ENCODE measurements around the gene PIAS2.

Gene PIAS2

GRCh38 chr18:46915800-46916550 is 1.3 kb downstream of the PIAS2 start:
- Histone ChIP-seq H3K14ac (ENCODE audit: low read length) (no peak overlapping the region), H2AFZ (ENCODE audit: insufficient read depth, low read length, poor library complexity) (no peak overlapping the region), H3K4me3 (ENCODE audit: low read depth, low read length) (no peak overlapping the region), H2BK12ac (ENCODE audit: low read length) (no peak overlapping the region), H3K79me1 (ENCODE audit: low read length) (peaks cover 8% of the 10 kb centered on the region), H3K4me2 (ENCODE audit: low read length) (peak overlapping the region; percentile 100), H4K12ac (ENCODE audit: low read depth, low read length) (no peak overlapping the region), H3K4me1 (ENCODE audit: control insufficient read depth in 1 of 2, insufficient read depth in 2 of 2, low read length in 2 of 2) (peaks cover 0 to 8% of the 10 kb centered on the region in 2 experiments), H3K4ac (ENCODE audit: low read depth, low read length) (no peak overlapping the region), H3K9me3 (ENCODE audit: insufficient read depth, low read depth, low read length) (no peaks in the 10 kb centered on the region), H3K27ac (ENCODE audit: low read depth, low read length) (no peak overlapping the region), H3K9ac (ENCODE audit: low read length) (no peak overlapping the region), H3K79me2 (ENCODE audit: control insufficient read depth, insufficient read depth, low read length, poor library complexity) (peaks cover 6% of the 10 kb centered on the region), H4K8ac (ENCODE audit: low read depth, low read length) (no peak overlapping the region), H4K91ac (ENCODE audit: low read depth, low read length) (no peak overlapping the region), H3K27me3 (ENCODE audit: insufficient read depth, low read length) (no peaks in the 10 kb centered on the region), H2BK5ac (ENCODE audit: low read depth, low read length, poor library complexity) (no peak overlapping the region), H3K18ac (ENCODE audit: low read length) (no peak overlapping the region), H3K23ac (ENCODE audit: low read length) (no peak overlapping the region), H2AK5ac (ENCODE audit: low read length) (no peak overlapping the region), H2BK120ac (ENCODE audit: insufficient read depth, low read length, poor library complexity) (no peak overlapping the region), H3K36me3 (ENCODE audit: control insufficient read depth in 1 of 2, insufficient read depth in 2 of 2, low read length in 2 of 2) (no peaks in the 10 kb centered on the region)
- no CpG with 5 or more reads among the region's 12 CpGs for WGBS (ENCODE audit: extremely low coverage, insufficient coverage, insufficient read length)
- DNase-seq: no peak

GRCh38 chr18:46910856-46911255 is 6.5 kb downstream of the PIAS2 start:
- Histone ChIP-seq H2AFZ (ENCODE audit: insufficient read depth, low read length, poor library complexity) (no peak overlapping the region), H3K4me2 (ENCODE audit: low read length) (no peak overlapping the region), H3K79me2 (ENCODE audit: control insufficient read depth, insufficient read depth, low read length, poor library complexity) (no peaks in the 10 kb centered on the region), H2AK5ac (ENCODE audit: low read length) (no peak overlapping the region), H3K4ac (ENCODE audit: low read depth, low read length) (no peak overlapping the region), H3K79me1 (ENCODE audit: low read length) (no peaks in the 10 kb centered on the region), H2BK12ac (ENCODE audit: low read length) (no peak overlapping the region), H4K91ac (ENCODE audit: low read depth, low read length) (no peak overlapping the region), H3K36me3 (ENCODE audit: control insufficient read depth in 1 of 2, insufficient read depth in 2 of 2, low read length in 2 of 2) (no peaks in the 10 kb centered on the region), H3K4me3 (ENCODE audit: low read depth, low read length) (no peak overlapping the region), H3K9me3 (ENCODE audit: insufficient read depth, low read depth, low read length) (no peaks in the 10 kb centered on the region), H3K14ac (ENCODE audit: low read length) (no peak overlapping the region), H3K27ac (ENCODE audit: low read depth, low read length) (no peak overlapping the region), H4K8ac (ENCODE audit: low read depth, low read length) (no peak overlapping the region), H2BK5ac (ENCODE audit: low read depth, low read length, poor library complexity) (no peak overlapping the region), H3K23ac (ENCODE audit: low read length) (no peak overlapping the region), H4K12ac (ENCODE audit: low read depth, low read length) (no peak overlapping the region), H3K27me3 (ENCODE audit: insufficient read depth, low read length) (no peaks in the 10 kb centered on the region), H2BK120ac (ENCODE audit: insufficient read depth, low read length, poor library complexity) (no peak overlapping the region), H3K4me1 (ENCODE audit: control insufficient read depth in 1 of 2, insufficient read depth in 2 of 2, low read length in 2 of 2) (peaks cover 0 to 1% of the 10 kb centered on the region in 2 experiments), H3K9ac (ENCODE audit: low read length) (no peak overlapping the region), H3K18ac (ENCODE audit: low read length) (no peak overlapping the region)
- no peak for DNase-seq
- no CpG with 5 or more reads among the region's 3 CpGs for WGBS (ENCODE audit: extremely low coverage, insufficient coverage, insufficient read length)

- Histone ChIP-seq H4K91ac (ENCODE audit: low read depth, low read length) (no peak overlapping the region), H2AFZ (ENCODE audit: insufficient read depth, low read length, poor library complexity) (no peak overlapping the region), H3K23ac (ENCODE audit: low read length) (no peak overlapping the region), H2BK120ac (ENCODE audit: insufficient read depth, low read length, poor library complexity) (no peak overlapping the region), H3K4me2 (ENCODE audit: low read length) (no peak overlapping the region), H2BK12ac (ENCODE audit: low read length) (no peak overlapping the region), H3K14ac (ENCODE audit: low read length) (no peak overlapping the region), H2AK5ac (ENCODE audit: low read length) (no peak overlapping the region), H4K12ac (ENCODE audit: low read depth, low read length) (no peak overlapping the region), H3K27me3 (ENCODE audit: insufficient read depth, low read length) (no peaks in the 10 kb centered on the region), H3K9me3 (ENCODE audit: insufficient read depth, low read depth, low read length) (no peaks in the 10 kb centered on the region), H3K36me3 (ENCODE audit: control insufficient read depth in 1 of 2, insufficient read depth in 2 of 2, low read length in 2 of 2) (no peaks in the 10 kb centered on the region), H2BK5ac (ENCODE audit: low read depth, low read length, poor library complexity) (no peak overlapping the region), H3K4ac (ENCODE audit: low read depth, low read length) (no peak overlapping the region), H3K27ac (ENCODE audit: low read depth, low read length) (no peak overlapping the region), H3K4me1 (ENCODE audit: control insufficient read depth in 1 of 2, insufficient read depth in 2 of 2, low read length in 2 of 2) (peaks cover 0 to 1% of the 10 kb centered on the region in 2 experiments), H3K9ac (ENCODE audit: low read length) (no peak overlapping the region), H4K8ac (ENCODE audit: low read depth, low read length) (no peak overlapping the region), H3K79me2 (ENCODE audit: control insufficient read depth, insufficient read depth, low read length, poor library complexity) (no peaks in the 10 kb centered on the region), H3K79me1 (ENCODE audit: low read length) (no peaks in the 10 kb centered on the region), H3K4me3 (ENCODE audit: low read depth, low read length) (no peak overlapping the region), H3K18ac (ENCODE audit: low read length) (no peak overlapping the region)
- WGBS (ENCODE audit: extremely low coverage, insufficient coverage, insufficient read length): no CpG with 5 or more reads among the region's 3 CpGs
- peak in 1 of 2 donors; percentile 12 for DNase-seq
These were observed 7.8 kb downstream of the PIAS2 start for GRCh38 chr18:46909497-46909896.

- H3K4me1 ChIP-seq (ENCODE audit: control insufficient read depth in 1 of 2, insufficient read depth in 2 of 2, low read length in 2 of 2): no peaks in the 10 kb centered on the region
These were observed 13.9 kb downstream of the PIAS2 start for GRCh38 chr18:46903406-46903805.

More at GRCh38 chr18:46903406-46903805, 13.9 kb downstream of the PIAS2 start:
- no peak overlapping the region for H2BK12ac ChIP-seq (ENCODE audit: low read length)
- no peak overlapping the region for H3K14ac ChIP-seq (ENCODE audit: low read length)
- no peak overlapping the region for H3K4me2 ChIP-seq (ENCODE audit: low read length)
- H3K18ac ChIP-seq (ENCODE audit: low read length): no peak overlapping the region
- no peak overlapping the region for H3K9ac ChIP-seq (ENCODE audit: low read length)
- no peaks in the 10 kb centered on the region for H3K27me3 ChIP-seq (ENCODE audit: insufficient read depth, low read length)
- H2BK120ac ChIP-seq (ENCODE audit: insufficient read depth, low read length, poor library complexity): no peak overlapping the region
- no peak overlapping the region for H4K12ac ChIP-seq (ENCODE audit: low read depth, low read length)
- H2BK5ac ChIP-seq (ENCODE audit: low read depth, low read length, poor library complexity): no peak overlapping the region
- H3K27ac ChIP-seq (ENCODE audit: low read depth, low read length): no peak overlapping the region
- no peak overlapping the region for H3K4ac ChIP-seq (ENCODE audit: low read depth, low read length)
- H3K79me1 ChIP-seq (ENCODE audit: low read length): no peaks in the 10 kb centered on the region
- H3K36me3 ChIP-seq (ENCODE audit: control insufficient read depth in 1 of 2, insufficient read depth in 2 of 2, low read length in 2 of 2): no peaks in the 10 kb centered on the region
- no peak overlapping the region for H4K8ac ChIP-seq (ENCODE audit: low read depth, low read length)
- H3K9me3 ChIP-seq (ENCODE audit: insufficient read depth, low read depth, low read length): no peaks in the 10 kb centered on the region
- H2AK5ac ChIP-seq (ENCODE audit: low read length): no peak overlapping the region
- H3K4me3 ChIP-seq (ENCODE audit: low read depth, low read length): no peak overlapping the region
- no peak overlapping the region for H4K91ac ChIP-seq (ENCODE audit: low read depth, low read length)
- no CpG with 5 or more reads among the region's 3 CpGs for WGBS (ENCODE audit: extremely low coverage, insufficient coverage, insufficient read length)
- no peak overlapping the region for H2AFZ ChIP-seq (ENCODE audit: insufficient read depth, low read length, poor library complexity)
- H3K23ac ChIP-seq (ENCODE audit: low read length): no peak overlapping the region
- no peaks in the 10 kb centered on the region for H3K79me2 ChIP-seq (ENCODE audit: control insufficient read depth, insufficient read depth, low read length, poor library complexity)
- no peak for DNase-seq
